ENCODE measurements around the gene PHACTR1. TPM values are rescaled to one million over a fixed set of nuclear protein-coding genes. Genes with fewer than 3 reads are reported as not detected.

The PHACTR1 gene
- total and polyA plus RNA-seq, 9 of the 15 experiments (the other 6 are each of a cell fraction or from before 2014, with no cell fraction given) = 11.5 to 32.6 (median 22.0) TPM

DNA sequence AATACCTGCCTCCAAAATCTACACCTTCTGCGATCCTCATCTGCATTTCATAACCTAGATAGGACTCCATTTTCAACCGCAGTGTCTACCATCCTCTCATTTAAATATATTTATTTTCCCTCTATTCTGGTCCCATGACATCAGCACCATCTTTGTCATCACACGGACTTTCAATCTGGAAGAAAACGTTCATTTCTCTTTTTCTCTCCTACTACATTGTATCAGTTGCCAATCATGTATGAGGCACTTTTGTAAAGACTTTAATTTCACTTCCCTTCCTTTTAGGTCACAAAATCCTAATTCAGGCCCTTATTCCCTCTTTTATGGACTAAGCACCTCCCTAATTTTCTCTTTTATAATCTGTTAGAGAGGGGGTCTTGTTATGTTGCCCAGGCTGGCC lies 89.6 kb downstream of the PHACTR1 start (continued):
- TF ChIP-seq ZNF133 (CRISPR knock-in tag; IDR thresholded peaks at IDR 0.05) (no peak), SMAD4 (CRISPR knock-in tag; conservative IDR thresholded peaks at IDR 0.05) (no peak)

GRCh38 chr6:12806796-12807195 lies 90.2 kb downstream of the PHACTR1 start:
- Histone ChIP-seq H3K4me1 (replicated peaks in 1 of 2; ENCODE audit: control insufficient read depth in 2 of 2, insufficient read depth in 2 of 2, low read length in 2 of 2) (no peaks in the 10 kb centered on the region), H3K9me1 (ENCODE audit: control insufficient read depth, insufficient read depth, low read length) (no peaks in the 10 kb centered on the region), H3K9me3 (replicated peaks; ENCODE audit: control insufficient read depth, insufficient read depth, low read depth, low read length) (no peaks in the 10 kb centered on the region), H4K20me1 (replicated peaks; ENCODE audit: control insufficient read depth, insufficient read depth, low read length) (no peaks in the 10 kb centered on the region), H3K9ac (ENCODE audit: insufficient read depth in 1 of 2, low read depth in 2 of 2, low read length in 2 of 2) (no peak overlapping the region), H3K27ac (ENCODE audit: extremely low read depth, low read depth, low read length) (no peak overlapping the region), H3K36me3 (ENCODE audit: control insufficient read depth, insufficient read depth, low read length) (no peaks in the 10 kb centered on the region), H2AFZ (ENCODE audit: low read depth, low read length) (no peak overlapping the region), H3K27me3 (ENCODE audit: control insufficient read depth in 2 of 2, insufficient read depth in 2 of 2, low read length in 2 of 2) (no peaks in the 10 kb centered on the region), H3K79me2 (ENCODE audit: control insufficient read depth, insufficient read depth, low read length) (no peaks in the 10 kb centered on the region), H3K4me2 (ENCODE audit: insufficient read depth, low read length) (no peak overlapping the region), H3K4me3 (no peak overlapping the region)
- no peak for FAIRE-seq
- 8% methylated on average over 1 of the region's 1 CpG for WGBS (ENCODE audit: insufficient coverage, low coverage, missing lambda C conversion rate)
- TF ChIP-seq HLTF (IDR thresholded peaks at IDR 0.05) (no peak), NR4A1 (CRISPR knock-in tag; IDR thresholded peaks at IDR 0.05) (no peak), NR4A1 (tag; IDR thresholded peaks at IDR 0.05) (no peak), ZNF133 (CRISPR knock-in tag; IDR thresholded peaks at IDR 0.05) (no peak), RAD21 (CRISPR knock-in tag; conservative IDR thresholded peaks at IDR 0.05 in 1 of 2, IDR thresholded peaks at IDR 0.05 in 1 of 2) (no peak), ZNF445 (CRISPR knock-in tag; IDR thresholded peaks at IDR 0.05; ENCODE audit: low read depth) (no peak), SREBF2 (CRISPR knock-in tag; IDR thresholded peaks at IDR 0.05) (no peak), LEF1 (IDR thresholded peaks at IDR 0.05) (no peak), HNRNPH1 (optimal IDR thresholded peaks at IDR 0.05; ENCODE audit: low read depth, low read length) (no peak)
- TF ChIP-seq, protein P1, sequence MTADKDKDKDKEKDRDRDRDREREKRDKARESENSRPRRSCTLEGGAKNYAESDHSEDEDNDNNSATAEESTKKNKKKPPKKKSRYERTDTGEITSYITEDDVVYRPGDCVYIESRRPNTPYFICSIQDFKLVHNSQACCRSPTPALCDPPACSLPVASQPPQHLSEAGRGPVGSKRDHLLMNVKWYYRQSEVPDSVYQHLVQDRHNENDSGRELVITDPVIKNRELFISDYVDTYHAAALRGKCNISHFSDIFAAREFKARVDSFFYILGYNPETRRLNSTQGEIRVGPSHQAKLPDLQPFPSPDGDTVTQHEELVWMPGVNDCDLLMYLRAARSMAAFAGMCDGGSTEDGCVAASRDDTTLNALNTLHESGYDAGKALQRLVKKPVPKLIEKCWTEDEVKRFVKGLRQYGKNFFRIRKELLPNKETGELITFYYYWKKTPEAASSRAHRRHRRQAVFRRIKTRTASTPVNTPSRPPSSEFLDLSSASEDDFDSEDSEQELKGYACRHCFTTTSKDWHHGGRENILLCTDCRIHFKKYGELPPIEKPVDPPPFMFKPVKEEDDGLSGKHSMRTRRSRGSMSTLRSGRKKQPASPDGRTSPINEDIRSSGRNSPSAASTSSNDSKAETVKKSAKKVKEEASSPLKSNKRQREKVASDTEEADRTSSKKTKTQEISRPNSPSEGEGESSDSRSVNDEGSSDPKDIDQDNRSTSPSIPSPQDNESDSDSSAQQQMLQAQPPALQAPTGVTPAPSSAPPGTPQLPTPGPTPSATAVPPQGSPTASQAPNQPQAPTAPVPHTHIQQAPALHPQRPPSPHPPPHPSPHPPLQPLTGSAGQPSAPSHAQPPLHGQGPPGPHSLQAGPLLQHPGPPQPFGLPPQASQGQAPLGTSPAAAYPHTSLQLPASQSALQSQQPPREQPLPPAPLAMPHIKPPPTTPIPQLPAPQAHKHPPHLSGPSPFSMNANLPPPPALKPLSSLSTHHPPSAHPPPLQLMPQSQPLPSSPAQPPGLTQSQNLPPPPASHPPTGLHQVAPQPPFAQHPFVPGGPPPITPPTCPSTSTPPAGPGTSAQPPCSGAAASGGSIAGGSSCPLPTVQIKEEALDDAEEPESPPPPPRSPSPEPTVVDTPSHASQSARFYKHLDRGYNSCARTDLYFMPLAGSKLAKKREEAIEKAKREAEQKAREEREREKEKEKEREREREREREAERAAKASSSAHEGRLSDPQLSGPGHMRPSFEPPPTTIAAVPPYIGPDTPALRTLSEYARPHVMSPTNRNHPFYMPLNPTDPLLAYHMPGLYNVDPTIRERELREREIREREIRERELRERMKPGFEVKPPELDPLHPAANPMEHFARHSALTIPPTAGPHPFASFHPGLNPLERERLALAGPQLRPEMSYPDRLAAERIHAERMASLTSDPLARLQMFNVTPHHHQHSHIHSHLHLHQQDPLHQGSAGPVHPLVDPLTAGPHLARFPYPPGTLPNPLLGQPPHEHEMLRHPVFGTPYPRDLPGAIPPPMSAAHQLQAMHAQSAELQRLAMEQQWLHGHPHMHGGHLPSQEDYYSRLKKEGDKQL (CRISPR knock-in tag; IDR thresholded peaks at IDR 0.05; ENCODE audit: borderline replicate concordance) = no peak
- DNase-seq (ENCODE audit: extremely low read depth in 1 of 4, low spot score in 3 of 4) = no peak
- BruUV-seq (replicated peaks) = no TSS peak
- intact Hi-C loops (cut with micrococcal nuclease) (no loop called here), in situ Hi-C loops (cut with MboI) (no loop called here)
- ChIA-PET POLR2A (no interaction called here), CTCF (ENCODE audit: low intra/inter-chr PET ratio) (no interaction called here)
- ATAC-seq = no peak
